Mesenteric fat pad (tissue), 1 donor: ENCODE results near the gene GAS2. TPM values are rescaled to one million over a fixed set of nuclear protein-coding genes. Genes with fewer than 3 reads are reported as not detected.

Experiments used
- DNase-seq: peaks from one replicate; pipeline ENCODE4 v3.0.0-alpha.2; 2020; ENCODE audit warnings: low spot score
- total RNA-seq: library from RNA; stranded (reverse); fragmentation: NEBNext Ultra II Directional; extraction: Animal tissue kit (Norgen Biotek cat#: 25700); gene quantifications from one replicate; pipeline ENCODE4 v1.2.1, GENCODE V29; 2021
- donor health status: DM: yes; HTN: yes; CAD: no.

Gene GAS2
- total RNA-seq, 1 donor from 2014 or later, result 0.71 TPM

GRCh38 chr11:22671751-22672150, 5.3 kb downstream of the GAS2 start:
- DNase-seq, result no peak

DNA sequence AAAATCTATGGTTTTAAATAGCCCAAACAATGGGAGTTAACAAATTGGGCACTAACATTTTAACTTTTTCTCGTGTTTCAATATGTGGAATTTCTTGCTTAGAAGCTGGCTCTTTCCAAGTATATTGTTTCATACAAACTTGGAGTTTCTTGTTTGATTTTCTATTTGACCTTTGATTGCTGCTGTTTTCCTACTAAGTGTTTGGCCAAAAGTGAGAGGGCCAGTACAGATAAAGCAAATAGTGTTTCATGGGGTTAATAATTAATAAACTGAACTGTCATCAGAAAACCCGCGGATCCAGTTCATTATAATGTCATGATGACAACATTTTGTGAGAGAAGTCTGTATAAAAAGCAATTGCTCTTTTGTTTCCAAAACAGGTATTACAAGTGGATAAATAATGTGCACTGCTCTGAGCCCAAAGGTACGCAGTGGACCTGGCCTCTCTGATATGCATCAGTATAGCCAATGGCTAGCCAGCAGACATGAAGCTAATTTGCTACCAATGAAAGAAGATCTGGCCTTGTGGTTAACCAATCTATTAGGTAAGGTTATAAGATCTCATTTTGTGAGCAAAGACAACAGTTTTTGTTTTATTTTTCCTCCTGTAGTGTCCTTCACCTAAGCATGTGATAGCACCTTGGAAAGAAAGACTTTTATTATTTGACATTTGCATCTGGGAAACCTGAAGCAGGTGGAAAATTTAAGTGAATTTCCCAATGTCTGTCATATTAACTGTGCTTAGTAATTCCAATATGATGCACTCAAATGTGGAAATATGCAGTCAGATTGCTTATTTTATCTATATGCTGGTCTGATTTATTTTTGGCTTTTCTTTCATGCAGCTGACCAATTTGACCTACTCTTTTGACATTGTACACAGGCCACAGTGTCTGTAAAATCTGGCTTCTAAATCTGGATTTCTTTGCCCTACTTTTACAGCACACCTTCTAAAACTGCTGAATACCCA, 8.3 kb downstream of the GAS2 start:
- no peak for DNase-seq

- no peak for DNase-seq
Observed at GRCh38 chr11:22677153-22677903, 10.9 kb downstream of the GAS2 start.

- DNase-seq, result no peak
Observed at GRCh38 chr11:22680628-22681027, 14.2 kb downstream of the GAS2 start.

DNA sequence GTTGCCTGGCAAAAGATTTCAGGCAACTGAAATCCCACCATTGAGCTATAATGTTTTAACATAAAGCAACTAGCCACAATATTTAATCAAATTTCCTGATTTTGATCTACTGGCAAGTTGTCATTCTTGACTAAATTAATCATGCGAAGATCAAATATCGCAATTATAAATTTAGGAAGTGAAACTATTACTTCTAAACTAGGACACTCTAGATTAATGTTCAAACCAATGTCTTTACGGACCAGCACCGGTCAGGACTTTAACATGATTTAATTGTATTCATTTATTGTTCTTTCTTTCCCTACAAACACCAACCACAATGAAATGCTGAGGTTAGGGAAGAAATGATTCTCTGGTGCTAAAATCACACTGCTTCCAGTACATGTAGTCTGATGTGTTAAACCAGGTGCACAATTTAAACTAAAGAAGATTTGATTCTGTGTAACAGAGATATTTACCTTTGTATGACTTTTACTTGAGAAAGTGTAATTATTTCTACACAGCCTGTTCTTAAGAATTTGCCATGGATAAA, 14.9 kb downstream of the GAS2 start:
- no peak for DNase-seq

- no peak for DNase-seq
Observed at GRCh38 chr11:22684082-22684481, 17.7 kb downstream of the GAS2 start.

DNA sequence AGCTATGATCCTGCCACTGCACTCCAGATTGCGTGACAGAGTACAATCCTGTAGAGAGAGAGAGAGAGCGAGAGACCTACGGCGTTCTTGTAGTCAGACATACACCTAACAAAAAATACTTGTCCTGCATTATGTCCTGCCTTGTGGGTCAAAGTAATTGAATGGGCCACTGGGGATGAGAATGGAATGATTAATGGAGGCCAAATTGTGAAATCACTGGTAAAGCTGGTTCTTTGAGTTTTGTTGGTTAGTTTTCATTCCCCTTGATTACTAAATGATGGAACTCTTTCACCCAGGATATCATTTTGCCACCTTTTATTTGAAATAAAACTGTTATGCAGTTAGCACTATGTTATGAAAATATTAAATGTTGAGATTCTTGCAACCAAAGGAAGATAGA, 18.7 kb downstream of the GAS2 start:
- no peak for DNase-seq

GRCh38 chr11:22688914-22689313, 22.5 kb downstream of the GAS2 start:
- DNase-seq, result no peak

DNA sequence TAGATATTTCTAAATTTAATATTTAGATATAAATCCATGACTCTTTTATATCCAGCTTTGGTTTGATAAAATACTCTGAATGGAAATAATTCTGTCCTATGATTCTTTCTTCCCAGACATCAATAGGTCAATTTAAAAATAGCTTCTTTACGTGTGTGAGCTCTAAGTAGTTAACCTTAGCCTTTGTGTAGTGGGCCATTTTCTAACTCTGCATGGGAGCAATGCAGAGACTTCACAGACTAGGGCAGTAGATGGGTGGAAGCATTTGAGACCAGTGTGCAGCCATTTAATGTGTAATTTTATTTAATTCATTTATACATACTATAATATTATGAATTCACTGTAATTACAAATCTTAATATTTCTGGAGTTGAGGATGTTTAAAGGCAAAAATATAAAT, 23.8 kb downstream of the GAS2 start:
- DNase-seq, result no peak

GRCh38 chr11:22690871-22691270, 24.5 kb downstream of the GAS2 start:
- no peak for DNase-seq

GRCh38 chr11:22699388-22699787, 33.0 kb downstream of the GAS2 start:
- no peak for DNase-seq

GRCh38 chr11:22702031-22702430, 35.6 kb downstream of the GAS2 start:
- DNase-seq, result no peak

DNA sequence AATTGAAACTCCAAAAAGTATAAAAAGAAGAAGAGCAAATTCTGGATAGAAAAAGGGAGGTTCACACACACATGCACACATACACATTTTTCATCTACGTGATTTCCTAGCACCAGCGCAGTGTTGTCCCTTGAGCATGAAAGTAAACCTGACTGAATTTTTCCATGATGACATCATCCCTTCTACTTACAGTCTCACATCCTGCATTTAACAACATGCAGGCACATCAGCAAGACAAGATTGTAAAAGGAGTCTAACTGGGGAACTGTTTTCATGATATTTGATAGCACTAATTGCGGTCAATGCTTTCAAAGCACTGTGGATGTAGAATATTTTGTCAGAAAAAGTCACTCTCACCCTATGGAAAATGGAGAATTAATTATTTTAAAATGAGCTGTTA, 36.6 kb downstream of the GAS2 start:
- DNase-seq, result no peak

- no peak for DNase-seq
Observed at GRCh38 chr11:22703591-22703990, 37.2 kb downstream of the GAS2 start.

- DNase-seq, result no peak
Observed at GRCh38 chr11:22707119-22707899, 40.9 kb downstream of the GAS2 start.

DNA sequence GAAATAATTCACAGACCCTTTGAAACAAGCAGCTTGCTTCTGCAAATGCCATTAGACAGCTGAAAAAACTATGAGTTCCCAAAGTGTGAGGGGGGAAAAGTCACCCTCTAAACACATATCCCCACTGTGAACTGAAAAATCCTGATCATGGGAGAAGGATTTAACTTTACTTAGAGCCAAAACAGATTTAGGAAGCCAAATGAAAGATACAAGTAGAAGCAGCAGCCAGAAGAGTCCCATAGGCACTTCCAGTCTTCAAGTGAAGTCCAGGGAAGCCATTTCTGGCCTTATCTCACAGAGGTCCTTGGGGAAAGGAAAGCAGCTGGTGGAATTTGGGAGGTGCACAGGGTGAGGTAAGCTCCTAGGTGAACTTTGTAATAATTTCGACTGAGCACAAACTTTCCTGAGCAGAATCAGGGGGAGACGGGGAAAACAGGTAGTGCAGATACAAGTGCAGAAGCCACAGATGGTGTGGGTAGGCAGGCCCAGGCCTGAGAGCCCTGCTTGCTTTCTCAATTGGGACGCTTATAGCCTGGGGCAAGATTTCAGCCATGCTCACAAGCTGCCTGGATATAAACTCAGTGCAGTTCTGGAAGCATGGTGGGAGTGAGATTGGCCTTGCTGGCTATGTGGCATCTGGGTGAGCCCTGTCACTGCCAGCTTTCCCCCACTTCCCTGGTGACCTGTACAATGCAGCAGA, 44.8 kb downstream of the GAS2 start:
- DNase-seq, result no peak

DNA sequence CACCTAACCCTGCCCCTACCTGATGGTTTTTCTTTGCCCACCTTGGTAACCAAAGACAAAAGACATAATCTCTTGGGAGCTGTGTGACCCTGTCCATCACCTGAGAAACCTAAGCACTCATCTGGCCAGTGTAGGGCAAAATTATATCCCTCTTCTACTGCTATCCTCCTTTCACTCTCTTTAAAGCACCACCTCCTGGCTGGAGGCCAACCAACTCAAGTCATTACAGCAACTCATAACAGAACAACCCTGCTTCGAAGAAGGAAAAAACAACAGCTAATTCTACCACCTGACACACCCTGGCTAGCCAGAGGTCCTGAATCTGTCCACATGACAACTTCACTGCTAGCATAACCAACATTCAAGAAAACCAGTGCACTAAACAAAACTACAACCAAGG, 45.5 kb downstream of the GAS2 start:
- DNase-seq, result no peak

GRCh38 chr11:22713336-22713735, 46.9 kb downstream of the GAS2 start:
- no peak for DNase-seq

GRCh38 chr11:22715971-22716370, 49.6 kb downstream of the GAS2 start:
- DNase-seq, result no peak

DNA sequence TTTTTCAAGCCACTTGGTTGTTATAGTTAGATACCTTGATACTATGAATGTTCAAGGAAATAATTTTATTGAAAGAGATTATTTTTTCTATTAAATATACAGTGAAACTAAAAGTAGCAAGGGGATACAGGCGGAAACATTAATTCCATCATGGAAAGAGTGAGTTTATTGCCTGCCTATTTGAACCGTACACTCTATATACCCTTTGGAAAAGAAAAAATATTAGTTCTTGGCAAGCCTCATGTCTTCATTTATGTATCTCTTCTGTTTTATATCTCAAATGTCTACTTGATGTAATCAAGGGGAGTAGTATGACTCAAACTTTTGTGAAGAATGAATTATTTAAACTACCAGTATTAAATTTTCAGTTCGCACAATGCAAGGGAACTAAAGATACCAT, 54.0 kb downstream of the GAS2 start:
- DNase-seq, result no peak

- no peak for DNase-seq
Observed at GRCh38 chr11:22723274-22723673, 56.9 kb downstream of the GAS2 start.
